DMS 273 treated with DMSO at 0.1 percent for 48 hours (cell line): ENCODE measurements around the gene SUGCT.
"Not testable (repeated sequence)": the region's sequence is repeated elsewhere in the genome, so short reads cannot be mapped to it uniquely, and the experiment has no call there.

ENCODE experiments used
- DNase-seq: peaks from one replicate; lab custom pipeline; 2025; lab: John Stamatoyannopoulos, UW

Gene SUGCT

DNA sequence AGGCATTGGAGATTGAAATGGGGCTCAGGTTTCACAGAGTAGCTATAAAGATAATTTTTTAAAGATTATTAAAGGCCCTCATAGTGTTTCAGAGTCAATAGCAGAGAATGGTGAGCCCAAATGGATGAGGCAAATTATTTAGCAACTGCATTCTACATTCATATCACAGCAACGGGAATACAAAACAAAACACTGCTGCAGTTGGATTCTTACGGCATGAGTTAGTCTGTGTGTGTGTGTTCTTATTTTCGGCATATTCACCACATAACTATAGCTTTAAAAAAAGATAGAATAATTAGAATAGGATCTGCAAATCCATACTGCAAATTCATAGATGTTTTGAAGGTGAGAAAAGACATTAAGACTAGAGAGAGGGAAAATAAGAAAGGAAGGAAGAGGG is 66.0 kb downstream of the SUGCT start:
- DNase-seq, result no peak

DNA sequence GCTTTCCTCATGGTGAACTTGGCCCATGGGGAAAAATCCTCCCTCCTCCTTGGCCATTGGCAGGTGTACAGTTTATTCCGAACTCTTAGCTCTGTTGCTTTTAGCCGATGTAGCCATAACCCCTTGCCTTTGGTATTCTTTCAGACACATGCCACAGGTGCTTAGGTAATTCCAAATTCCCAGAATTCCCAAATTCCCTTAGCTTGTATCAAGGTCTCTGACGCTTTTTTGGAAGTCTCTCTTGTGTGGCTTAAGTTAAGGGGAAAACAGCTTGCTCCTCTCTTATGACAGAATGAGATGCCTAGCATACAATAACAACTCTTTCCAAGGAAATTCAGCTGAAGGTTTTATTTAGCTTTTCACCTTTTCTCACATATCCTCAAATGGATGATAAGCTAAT is 68.0 kb downstream of the SUGCT start:
- DNase-seq, result no peak

DNA sequence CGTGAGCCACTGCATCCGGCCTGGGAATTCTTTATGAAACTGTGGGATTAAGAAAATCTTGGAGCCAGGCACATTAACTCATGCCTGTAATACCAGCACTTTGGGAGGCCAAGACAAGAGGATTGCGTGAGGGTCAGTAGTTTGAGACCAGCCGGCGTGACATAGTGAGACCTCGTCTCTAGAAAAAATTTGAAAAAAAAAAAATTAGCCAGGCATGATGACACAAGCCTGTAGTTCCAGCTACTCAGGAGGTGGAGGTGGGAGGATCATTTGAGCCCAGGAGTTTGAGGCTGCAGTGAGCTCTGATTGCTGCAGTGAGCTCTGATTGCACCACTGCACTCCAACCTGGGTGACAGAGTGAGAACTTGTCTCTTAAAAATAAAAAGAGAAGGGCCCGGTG is 69.8 kb downstream of the SUGCT start:
- no peak for DNase-seq

GRCh38 chr7:40205992-40206391 is 71.2 kb downstream of the SUGCT start:
- no peak for DNase-seq

GRCh38 chr7:40211276-40212003 is 76.6 kb downstream of the SUGCT start:
- DNase-seq, result no peak

DNA sequence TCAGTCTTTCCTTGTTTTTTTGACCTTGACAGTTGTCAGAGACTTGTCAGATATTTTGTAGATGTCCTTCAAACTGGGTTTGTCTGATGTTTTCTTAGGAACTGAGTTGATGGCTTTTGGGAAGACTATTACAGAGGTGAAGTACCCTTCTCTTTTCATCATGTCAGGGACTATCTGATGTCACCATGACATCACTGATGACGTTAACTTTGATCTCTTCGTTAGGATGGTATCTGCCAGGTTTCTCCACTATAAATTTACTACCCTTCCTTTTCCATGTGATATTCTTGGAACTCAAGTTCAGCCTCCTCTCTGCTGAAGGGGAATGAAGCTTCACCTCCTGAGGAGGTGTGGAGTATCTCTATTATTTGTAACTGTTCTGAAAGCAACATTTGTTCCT is 78.5 kb downstream of the SUGCT start:
- DNase-seq, result no peak

- no peak for DNase-seq
Measured at GRCh38 chr7:40213856-40214255, 79.1 kb downstream of the SUGCT start.

DNA sequence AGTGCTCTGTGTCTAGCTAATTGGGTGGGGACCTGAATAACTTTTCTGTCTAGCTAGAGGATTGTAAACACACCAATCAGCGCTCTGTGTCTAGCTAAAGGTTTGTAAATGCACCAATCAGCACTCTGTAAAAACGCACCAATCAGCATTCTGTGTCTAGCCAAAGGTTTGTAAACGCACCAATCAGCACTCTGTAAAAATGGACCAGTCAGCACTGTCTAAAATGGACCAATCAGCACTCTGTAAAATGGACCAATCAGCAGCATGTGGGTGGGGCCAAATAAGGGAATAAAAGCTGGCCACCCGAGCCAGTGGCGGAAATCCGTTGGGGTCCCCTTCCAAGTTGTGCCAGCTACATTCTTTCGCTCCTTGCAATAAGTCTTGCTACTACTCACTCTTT is 83.8 kb downstream of the SUGCT start:
- not testable (repeated sequence) for DNase-seq

GRCh38 chr7:40219917-40220316 is 85.1 kb downstream of the SUGCT start:
- no peak for DNase-seq

GRCh38 chr7:40220421-40220911 is 85.7 kb downstream of the SUGCT start:
- DNase-seq, result no peak

- no peak for DNase-seq
Measured at GRCh38 chr7:40221836-40222235, 87.0 kb downstream of the SUGCT start.

- no peak for DNase-seq
Measured at GRCh38 chr7:40223451-40224127, 88.8 kb downstream of the SUGCT start.

GRCh38 chr7:40230101-40230500 is 95.3 kb downstream of the SUGCT start:
- no peak for DNase-seq

DNA sequence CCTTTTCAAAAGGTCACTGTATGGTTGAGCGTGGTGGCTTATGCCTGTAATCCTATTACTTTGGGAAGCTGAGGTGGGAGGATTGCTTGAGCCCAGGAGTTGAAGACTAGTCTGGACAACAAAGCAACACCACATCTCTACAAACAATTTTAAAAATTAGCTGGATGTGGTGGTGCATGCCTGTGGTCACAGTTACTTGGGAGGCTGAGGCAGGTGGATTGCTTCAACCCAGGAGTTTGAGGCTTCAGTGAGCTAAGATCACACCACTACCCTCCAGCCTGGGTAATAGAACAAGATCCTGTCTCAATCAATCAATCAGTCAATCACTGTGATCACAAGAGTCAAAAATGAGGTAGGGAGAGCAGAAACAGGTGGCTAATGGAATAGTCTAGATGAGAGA is 97.0 kb downstream of the SUGCT start:
- no peak for DNase-seq

- peak; percentile 40 for DNase-seq
Measured at GRCh38 chr7:40232242-40232893, 97.6 kb downstream of the SUGCT start.

DNA sequence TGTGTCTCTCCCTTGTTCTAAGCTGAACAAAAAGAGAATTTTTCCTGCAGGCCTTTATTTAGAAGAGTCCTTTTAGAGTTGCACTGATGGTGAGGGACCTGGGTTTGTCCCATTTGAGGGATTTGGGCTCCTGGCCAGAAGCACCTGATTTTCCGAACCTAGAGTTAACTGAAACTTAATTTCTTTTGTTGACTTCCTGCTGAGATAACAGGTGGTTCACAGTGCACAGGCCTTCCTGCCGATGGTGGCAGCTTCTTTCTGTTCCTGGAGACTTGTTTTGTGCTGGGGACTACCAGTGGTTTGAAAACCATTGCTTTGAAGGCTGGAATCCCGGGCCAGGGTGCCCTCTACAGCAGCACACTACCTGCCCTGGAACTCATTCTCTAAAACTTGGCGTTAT is 99.2 kb downstream of the SUGCT start:
- DNase-seq, result no peak

DNA sequence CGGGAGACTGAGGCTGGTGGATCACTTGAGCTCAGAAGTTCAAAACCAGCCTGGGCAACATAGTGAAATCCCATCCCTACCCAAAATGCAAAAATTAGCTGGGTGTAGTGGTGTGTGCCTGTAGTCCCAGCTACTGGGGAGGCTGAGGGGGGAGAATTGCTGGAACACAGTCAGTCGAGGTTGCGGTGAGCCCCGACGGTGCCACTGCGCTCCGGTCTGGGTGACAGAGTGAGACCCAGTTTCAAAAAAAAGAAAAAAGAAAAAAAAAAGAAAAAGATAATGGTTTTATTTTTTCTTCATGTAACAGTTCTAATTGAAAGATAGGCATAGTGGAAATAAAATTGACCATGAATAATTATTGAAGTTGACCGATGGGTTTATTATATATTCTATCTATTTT is 99.9 kb downstream of the SUGCT start:
- no peak for DNase-seq

DNA sequence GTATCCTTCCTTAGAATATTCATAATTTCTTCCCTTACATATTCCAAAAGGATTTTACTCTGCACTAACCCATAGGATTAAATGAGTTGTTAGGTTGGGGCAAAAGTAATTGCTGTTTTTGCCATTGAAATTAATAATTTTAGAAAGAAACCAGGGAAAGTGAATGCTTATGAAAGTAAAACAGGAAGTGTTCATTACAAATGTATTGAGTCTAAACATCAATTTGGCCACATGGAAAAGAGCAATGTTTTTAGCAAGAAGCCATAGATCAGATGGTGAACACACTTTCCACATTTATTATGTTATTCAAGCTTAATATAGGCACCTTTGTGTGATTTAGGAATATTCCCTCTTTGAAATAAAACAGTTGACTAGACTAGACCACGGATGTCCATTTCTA is 102.9 kb downstream of the SUGCT start:
- no peak for DNase-seq

DNA sequence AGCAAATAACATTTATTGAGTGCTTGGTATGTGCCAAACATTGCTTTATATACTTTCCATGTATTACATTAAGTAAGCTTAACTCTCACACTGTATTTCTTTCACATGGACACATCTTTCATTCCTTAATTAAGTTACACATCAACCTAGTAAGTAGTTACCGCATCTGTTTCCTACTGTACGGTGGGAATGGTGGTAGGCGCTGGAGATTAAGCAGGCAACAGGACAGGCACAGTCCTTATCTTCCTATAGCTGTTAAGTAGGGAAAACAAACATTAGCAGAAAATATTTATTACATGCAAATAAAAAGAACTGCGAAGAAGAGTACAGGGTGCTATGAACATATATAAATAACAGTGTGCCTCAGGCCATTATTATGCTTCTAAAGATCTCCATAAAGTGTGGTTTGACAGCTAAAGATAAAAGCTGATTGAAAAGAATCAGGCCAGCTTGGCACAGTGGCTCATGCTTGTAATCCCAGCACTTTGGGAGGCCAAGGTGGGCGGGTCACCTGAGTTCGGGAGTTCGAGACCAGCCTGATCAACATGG is 105.0 kb downstream of the SUGCT start:
- DNase-seq, result no peak

- no peak for DNase-seq
Measured at GRCh38 chr7:40243076-40243475, 108.3 kb downstream of the SUGCT start.

DNA sequence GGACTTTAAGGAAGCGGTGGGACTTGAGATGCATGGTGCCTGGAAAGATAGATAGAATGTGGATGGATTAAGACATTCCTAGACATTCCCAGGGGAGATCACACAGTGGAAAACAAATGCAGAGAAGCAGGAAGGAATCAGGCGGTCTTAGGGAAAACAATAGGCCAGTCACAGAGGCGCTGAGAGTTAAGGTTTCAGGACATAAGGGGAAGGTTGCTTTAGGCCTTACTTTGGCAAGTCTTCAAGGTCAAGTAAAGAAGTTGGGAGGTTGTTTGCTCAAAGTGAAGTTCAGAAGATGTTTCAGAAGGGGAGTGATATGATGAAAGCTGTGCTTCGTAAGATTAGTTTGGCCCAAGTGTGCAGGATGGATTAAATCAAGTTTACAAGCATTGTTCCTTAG is 109.4 kb downstream of the SUGCT start:
- DNase-seq, result no peak

- DNase-seq, result no peak
Measured at GRCh38 chr7:40248681-40249080, 113.9 kb downstream of the SUGCT start.

DNA sequence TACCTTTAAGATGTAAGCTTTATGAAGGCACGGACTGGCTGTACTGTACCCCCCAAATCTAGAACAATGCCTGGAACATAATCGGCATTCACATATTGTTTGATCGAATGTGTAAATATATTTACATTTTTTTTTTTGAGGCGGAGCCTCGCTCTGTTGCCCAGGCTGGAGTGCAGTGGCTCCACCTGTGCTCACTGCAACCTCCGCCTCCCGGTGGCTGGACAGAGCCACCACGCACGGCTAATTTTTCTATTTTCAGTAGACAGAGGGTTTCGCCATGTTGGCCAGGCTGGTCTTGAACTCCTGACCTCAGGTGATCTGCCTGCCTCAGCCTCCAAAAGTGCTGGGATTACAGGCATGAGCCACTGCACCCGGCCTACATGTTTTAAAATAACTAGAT is 118.6 kb downstream of the SUGCT start:
- not testable (repeated sequence) for DNase-seq
